Measurements from ENCODE around the gene STX18. TPM values are rescaled to one million over a fixed set of nuclear protein-coding genes. Genes with fewer than 3 reads are reported as not detected.

STX18 gene
- total RNA-seq, 4 donors from 2014 or later, result 9.2 to 56.9 (median 42.1) TPM

DNA sequence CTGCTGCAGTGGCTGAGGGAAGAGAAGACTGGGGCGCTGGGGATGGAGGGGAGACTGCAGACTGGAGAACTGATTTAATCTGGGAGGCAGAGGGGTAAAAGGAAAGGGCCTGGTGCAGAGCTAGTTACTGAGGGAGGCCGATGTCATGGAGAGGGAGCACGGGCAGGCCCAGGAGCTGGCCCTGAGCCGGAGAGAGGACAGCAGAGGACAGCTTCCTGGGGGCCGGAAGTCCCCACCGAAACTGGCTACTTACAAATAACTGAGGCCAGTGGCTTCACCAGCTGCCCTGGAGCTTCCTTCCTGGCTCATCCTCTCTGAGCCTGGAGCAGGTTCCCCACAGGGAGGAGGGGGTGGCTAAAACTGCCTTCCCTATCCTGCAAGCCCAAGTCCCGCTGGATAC lies 128.0 kb downstream of the STX18 start:
- no peak overlapping the region for H3K27ac ChIP-seq
- DNase-seq, result no peak
- 80 to 89% methylated on average over 6 of the region's 7 CpGs for WGBS, 2 donors (ENCODE audit: low coverage in 1 of 2)
- H3K4me3 ChIP-seq, result no peak overlapping the region
- H3K9me3 ChIP-seq, result no peaks in the 10 kb centered on the region
- in situ Hi-C loops (cut with MboI; ENCODE audit: low pct_ligation_motif_present in 1 of 4, low pct_unique_long_range_greater_than_20kb in 1 of 4, low sequenced_read_pairs in 3 of 4) (no loop called here), intact Hi-C loops (cut with DNase I; ENCODE audit: low total_unique reads) (no loop called here)
- no peaks in the 10 kb centered on the region for H3K27me3 ChIP-seq
- peaks cover 0 to 3% (median 0%) of the 10 kb centered on the region in 4 donors for H3K36me3 ChIP-seq
- no peak for TF ChIP-seq EP300 (IDR thresholded peaks at IDR 0.05; ENCODE audit: low read depth)
- H3K4me1 ChIP-seq, result no peaks in the 10 kb centered on the region

DNA sequence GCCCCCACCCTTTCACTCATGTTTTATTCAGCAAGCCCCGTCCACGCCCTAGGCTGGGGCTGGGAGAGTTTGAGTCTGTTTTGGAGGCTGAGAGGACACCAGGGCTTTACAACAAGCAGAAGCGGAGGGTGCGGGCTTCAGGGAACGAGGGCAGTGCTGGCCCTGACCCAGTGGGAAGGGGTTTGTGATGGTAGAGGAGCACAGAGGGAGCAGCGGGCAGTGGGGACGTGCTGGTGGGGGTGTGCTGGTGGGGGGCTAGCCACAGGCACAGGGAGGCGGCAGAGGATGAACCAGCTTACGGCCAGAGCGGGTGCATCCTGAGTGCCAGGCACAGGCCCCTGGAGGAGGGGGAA lies 128.5 kb downstream of the STX18 start:
- intact Hi-C loops (cut with DNase I; ENCODE audit: low total_unique reads), result no loop called here
- in situ Hi-C loops (cut with MboI; ENCODE audit: low pct_ligation_motif_present in 1 of 4, low pct_unique_long_range_greater_than_20kb in 1 of 4, low sequenced_read_pairs in 3 of 4), result no loop called here
- no peak overlapping the region for H3K27ac ChIP-seq
- H3K36me3 ChIP-seq, result no peaks in the 10 kb centered on the region
- no peaks in the 10 kb centered on the region for H3K27me3 ChIP-seq
- TF ChIP-seq POLR2A (IDR thresholded peaks at IDR 0.05), result no peak
- H3K9me3 ChIP-seq, result no peaks in the 10 kb centered on the region
- 90% methylated on average over 10 of the region's 10 CpGs; no CpG with 5 or more reads in 1 of the 2 donors for WGBS, 2 donors (ENCODE audit: low coverage in 1 of 2)
- no peak overlapping the region for H3K4me3 ChIP-seq
- no peak for DNase-seq
- H3K4me1 ChIP-seq, result no peaks in the 10 kb centered on the region

DNA sequence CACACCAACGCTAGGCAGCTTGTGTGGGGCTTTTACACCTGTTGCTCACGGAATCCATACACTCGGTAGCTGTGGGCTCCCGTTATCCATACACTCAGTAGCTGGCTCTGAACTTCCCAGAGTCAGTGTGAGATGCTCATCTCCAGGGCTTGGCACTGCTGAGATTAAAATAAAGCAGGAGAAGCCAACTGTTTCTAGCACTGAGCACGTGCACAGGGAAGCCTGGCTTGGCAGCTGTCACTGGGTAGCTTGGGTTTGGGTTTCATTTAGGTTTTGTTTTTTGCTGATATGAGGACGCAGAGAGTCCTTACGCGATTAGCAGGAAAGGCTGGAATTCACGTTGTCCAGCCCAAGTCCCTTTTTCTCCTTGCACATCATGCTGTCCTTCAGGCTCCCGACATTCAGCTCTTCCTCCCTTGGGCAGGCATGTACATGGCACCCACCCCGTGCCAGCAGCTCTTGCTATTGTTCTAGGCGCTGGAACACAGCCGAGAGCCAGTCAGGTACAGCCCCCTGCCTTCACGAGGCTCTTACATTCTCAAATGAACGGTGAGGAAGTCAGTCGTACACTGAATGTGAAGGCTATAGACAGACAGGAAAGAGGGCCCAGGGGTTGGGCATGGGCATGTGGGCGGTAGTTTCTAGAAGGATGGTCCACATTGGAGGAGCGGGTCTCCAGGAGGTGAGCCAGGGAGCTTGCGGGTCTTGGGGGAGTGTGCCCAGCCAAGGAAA lies 129.0 kb downstream of the STX18 start:
- intact Hi-C loops (cut with DNase I; ENCODE audit: low total_unique reads), result no loop called here
- Histone ChIP-seq H3K27me3 (no peaks in the 10 kb centered on the region), H3K9me3 (no peaks in the 10 kb centered on the region), H3K36me3 (no peaks in the 10 kb centered on the region), H3K4me3 (no peak overlapping the region), H3K27ac (no peak overlapping the region), H3K4me1 (no peaks in the 10 kb centered on the region)
- in situ Hi-C loops (cut with MboI; ENCODE audit: low pct_ligation_motif_present in 1 of 4, low pct_unique_long_range_greater_than_20kb in 1 of 4, low sequenced_read_pairs in 3 of 4), result no loop called here
- no peak for TF ChIP-seq POLR2AphosphoS5 (IDR thresholded peaks at IDR 0.05)
- no peak for TF ChIP-seq EP300 (IDR thresholded peaks at IDR 0.05; ENCODE audit: low read depth)
- no peak for TF ChIP-seq POLR2A (IDR thresholded peaks at IDR 0.05)
- TF ChIP-seq, protein P1, sequence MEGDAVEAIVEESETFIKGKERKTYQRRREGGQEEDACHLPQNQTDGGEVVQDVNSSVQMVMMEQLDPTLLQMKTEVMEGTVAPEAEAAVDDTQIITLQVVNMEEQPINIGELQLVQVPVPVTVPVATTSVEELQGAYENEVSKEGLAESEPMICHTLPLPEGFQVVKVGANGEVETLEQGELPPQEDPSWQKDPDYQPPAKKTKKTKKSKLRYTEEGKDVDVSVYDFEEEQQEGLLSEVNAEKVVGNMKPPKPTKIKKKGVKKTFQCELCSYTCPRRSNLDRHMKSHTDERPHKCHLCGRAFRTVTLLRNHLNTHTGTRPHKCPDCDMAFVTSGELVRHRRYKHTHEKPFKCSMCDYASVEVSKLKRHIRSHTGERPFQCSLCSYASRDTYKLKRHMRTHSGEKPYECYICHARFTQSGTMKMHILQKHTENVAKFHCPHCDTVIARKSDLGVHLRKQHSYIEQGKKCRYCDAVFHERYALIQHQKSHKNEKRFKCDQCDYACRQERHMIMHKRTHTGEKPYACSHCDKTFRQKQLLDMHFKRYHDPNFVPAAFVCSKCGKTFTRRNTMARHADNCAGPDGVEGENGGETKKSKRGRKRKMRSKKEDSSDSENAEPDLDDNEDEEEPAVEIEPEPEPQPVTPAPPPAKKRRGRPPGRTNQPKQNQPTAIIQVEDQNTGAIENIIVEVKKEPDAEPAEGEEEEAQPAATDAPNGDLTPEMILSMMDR (IDR thresholded peaks at IDR 0.05), result no peak
- DNase-seq, result no peak
- 68 to 83% methylated on average over 8 to 19 of the region's 19 CpGs for WGBS, 2 donors (ENCODE audit: low coverage in 1 of 2)

DNA sequence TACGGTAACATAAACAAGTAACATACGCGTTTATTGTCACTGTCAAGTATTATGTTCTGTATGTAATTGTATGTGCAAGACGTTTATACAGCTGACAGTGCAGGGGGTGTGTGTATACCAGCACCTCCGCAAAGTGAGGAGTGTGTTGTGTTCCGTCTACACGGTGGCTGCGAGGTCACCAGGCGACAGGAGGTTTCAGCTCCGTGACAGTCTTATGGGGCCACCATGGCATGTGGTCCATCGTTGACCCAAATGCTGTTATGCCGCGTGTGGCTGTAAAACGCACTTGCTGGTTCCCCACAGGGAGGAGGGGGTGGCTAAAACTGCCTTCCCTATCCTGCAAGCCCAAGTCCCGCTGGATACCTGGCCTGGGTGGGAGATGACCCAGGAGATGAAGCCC lies 129.9 kb downstream of the STX18 start:
- in situ Hi-C loops (cut with MboI; ENCODE audit: low pct_ligation_motif_present in 1 of 4, low pct_unique_long_range_greater_than_20kb in 1 of 4, low sequenced_read_pairs in 3 of 4), result no loop called here
- no peak overlapping the region for H3K4me3 ChIP-seq
- H3K9me3 ChIP-seq, result no peaks in the 10 kb centered on the region
- 84% methylated on average over 8 to 14 of the region's 15 CpGs for WGBS, 2 donors (ENCODE audit: low coverage in 1 of 2)
- no peaks in the 10 kb centered on the region for H3K27me3 ChIP-seq
- no peak overlapping the region for H3K27ac ChIP-seq
- no peaks in the 10 kb centered on the region for H3K36me3 ChIP-seq
- intact Hi-C loops (cut with DNase I; ENCODE audit: low total_unique reads), result no loop called here
- H3K4me1 ChIP-seq, result no peaks in the 10 kb centered on the region
- TF ChIP-seq POLR2AphosphoS5 (IDR thresholded peaks at IDR 0.05) (no peak), EP300 (IDR thresholded peaks at IDR 0.05; ENCODE audit: low read depth) (no peak), POLR2A (IDR thresholded peaks at IDR 0.05) (no peak)
- TF ChIP-seq, protein P1 (IDR thresholded peaks at IDR 0.05), result no peak
- DNase-seq, result no peak

DNA sequence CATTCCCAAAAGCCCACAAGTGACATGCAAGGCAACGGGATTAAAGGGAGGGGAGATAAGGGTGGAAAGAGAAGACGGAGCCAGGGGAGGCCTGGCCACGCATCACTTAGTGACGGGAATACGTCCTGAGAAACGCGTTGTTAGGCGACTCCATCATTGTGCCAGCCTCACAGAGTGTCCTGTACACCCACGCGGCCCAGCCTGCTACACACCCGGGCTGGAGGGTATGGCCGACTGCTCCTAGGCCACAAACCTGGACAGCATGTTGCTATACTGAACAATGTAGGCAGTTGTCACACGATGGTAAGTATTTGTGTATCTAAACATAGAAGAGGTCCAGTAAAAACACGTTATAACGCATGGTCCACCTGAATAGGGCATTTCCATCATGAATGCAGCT lies 131.6 kb downstream of the STX18 start:
- intact Hi-C loops (cut with DNase I; ENCODE audit: low total_unique reads) (no loop called here), in situ Hi-C loops (cut with MboI; ENCODE audit: low pct_ligation_motif_present in 1 of 4, low pct_unique_long_range_greater_than_20kb in 1 of 4, low sequenced_read_pairs in 3 of 4) (no loop called here)
- DNase-seq, result no peak
- Histone ChIP-seq H3K27me3 (no peaks in the 10 kb centered on the region), H3K36me3 (no peaks in the 10 kb centered on the region), H3K9me3 (no peaks in the 10 kb centered on the region), H3K27ac (no peak overlapping the region), H3K4me3 (no peak overlapping the region), H3K4me1 (no peaks in the 10 kb centered on the region)
- TF ChIP-seq POLR2A (IDR thresholded peaks at IDR 0.05) (no peak), EP300 (IDR thresholded peaks at IDR 0.05; ENCODE audit: low read depth) (no peak), POLR2AphosphoS5 (IDR thresholded peaks at IDR 0.05) (no peak)
- TF ChIP-seq, protein P1 (IDR thresholded peaks at IDR 0.05), result no peak
- 89% methylated on average over 15 of the region's 15 CpGs; no CpG with 5 or more reads in 1 of the 2 donors for WGBS, 2 donors (ENCODE audit: low coverage in 1 of 2)
